ENCODE data around the gene ADRM1.

The ADRM1 gene

DNA sequence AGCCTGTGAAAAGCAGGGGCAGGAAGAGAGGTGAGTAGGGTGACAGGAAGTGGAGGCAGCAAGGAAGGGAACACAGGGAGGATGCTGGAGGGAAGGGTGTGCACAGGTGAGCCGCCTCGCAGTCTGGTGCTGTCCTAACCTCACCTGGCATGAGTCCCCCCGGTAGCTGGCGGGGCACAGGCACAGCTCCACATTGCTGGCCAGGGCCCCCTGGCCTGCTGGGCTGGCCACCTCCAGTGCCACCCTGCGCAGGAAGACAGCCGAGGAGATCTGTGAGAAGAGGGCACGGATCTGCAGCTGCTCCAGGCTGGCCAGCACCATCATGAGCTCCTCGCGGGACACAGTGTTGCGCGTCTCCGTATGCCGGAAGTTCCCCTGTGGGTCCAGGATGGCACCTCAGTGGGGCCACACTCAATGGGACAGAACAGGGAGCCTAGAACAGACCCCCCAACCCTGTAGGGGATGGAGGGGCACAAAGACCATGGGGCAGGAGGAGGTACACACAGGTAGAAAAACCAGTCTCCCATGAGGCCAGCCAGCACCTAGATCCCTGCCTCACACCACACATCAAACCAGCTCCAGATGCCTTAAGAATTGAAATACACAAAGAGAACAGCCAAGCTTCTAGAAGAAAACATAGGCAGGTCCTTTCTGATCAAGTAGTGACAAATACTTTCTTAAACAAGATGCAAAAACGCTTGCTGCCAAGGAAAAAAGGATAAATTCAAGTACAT, 22.5 kb downstream of the ADRM1 start:
- H3K9me3 ChIP-seq (ENCODE audit: control insufficient read depth, low read length): no peaks in the 10 kb centered on the region
- no peak overlapping the region for H3K4me3 ChIP-seq (ENCODE audit: low read length)
- no peaks in the 10 kb centered on the region for H3K27me3 ChIP-seq (ENCODE audit: control insufficient read depth, insufficient read depth, low read length)
- no peaks in the 10 kb centered on the region for H3K4me1 ChIP-seq (ENCODE audit: control insufficient read depth, insufficient read depth, low read length)
- no peaks in the 10 kb centered on the region for H3K36me3 ChIP-seq (ENCODE audit: control insufficient read depth, insufficient read depth, low read length)
- no peak overlapping the region for H3K9ac ChIP-seq (ENCODE audit: low read length)

DNA sequence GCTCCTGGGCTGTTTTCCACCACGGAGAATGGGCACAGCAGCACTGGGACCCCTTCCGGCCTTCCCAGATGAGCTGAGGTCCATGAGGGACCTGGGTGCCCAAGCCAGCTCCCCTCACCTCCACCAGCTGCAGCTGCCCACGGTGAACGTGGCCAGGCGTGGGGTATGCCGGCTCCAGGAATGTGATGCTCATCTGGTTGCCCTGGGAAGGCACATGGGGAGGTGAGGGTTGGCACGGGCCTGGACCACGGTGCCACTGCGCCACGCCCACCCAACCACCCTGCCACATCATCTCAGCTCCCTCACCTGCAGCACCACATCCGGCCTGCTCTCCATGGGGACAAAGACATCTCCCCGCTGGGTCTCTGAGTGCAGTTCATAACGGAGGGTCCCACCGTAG, 23.8 kb downstream of the ADRM1 start:
- H3K36me3 ChIP-seq (ENCODE audit: control insufficient read depth, insufficient read depth, low read length): no peaks in the 10 kb centered on the region
- no peaks in the 10 kb centered on the region for H3K4me1 ChIP-seq (ENCODE audit: control insufficient read depth, insufficient read depth, low read length)
- H3K27me3 ChIP-seq (ENCODE audit: control insufficient read depth, insufficient read depth, low read length): no peaks in the 10 kb centered on the region
- no peaks in the 10 kb centered on the region for H3K9me3 ChIP-seq (ENCODE audit: control insufficient read depth, low read length)
- H3K4me3 ChIP-seq (ENCODE audit: low read length): no peak overlapping the region
- no peak overlapping the region for H3K9ac ChIP-seq (ENCODE audit: low read length)

DNA sequence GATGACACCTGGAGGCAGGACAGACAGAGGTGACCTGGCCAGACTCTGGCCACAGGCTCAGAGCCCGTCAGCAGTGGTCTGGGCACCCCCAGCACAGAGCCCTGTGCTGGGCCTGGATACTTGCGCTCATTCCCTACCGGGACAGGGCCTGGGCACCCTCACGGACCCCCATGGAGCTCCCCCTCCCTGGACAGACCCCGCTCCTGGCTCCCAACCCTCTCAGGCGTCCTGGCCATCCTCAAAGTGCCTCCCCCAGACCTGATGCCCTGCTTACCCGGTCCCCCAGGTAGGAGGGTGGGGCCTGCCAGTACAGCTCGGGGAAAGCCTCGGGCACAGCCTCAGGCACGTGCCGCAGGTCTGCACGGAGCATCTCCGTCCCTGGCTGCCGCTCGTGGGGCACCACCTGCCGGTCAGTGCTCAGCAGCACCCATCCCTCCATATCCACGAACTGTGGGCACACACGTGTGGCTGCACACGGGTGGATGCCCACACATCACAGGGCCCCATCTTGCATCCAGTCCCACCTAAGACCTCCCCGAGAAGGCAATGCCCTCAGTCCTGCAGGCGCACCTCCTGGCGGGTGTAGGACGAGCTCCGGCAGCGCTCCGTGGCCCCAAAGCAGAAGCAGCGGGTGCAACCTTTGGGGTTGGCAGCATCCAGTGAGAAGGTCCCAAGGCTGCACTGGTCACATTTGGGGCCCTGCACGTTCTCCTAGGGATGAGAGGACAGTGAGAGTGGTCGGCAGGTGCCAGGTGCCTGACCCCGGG, 24.3 kb downstream of the ADRM1 start:
- no peaks in the 10 kb centered on the region for H3K27me3 ChIP-seq (ENCODE audit: control insufficient read depth, insufficient read depth, low read length)
- no peaks in the 10 kb centered on the region for H3K36me3 ChIP-seq (ENCODE audit: control insufficient read depth, insufficient read depth, low read length)
- no peak overlapping the region for H3K4me3 ChIP-seq (ENCODE audit: low read length)
- H3K4me1 ChIP-seq (ENCODE audit: control insufficient read depth, insufficient read depth, low read length): no peaks in the 10 kb centered on the region
- no peaks in the 10 kb centered on the region for H3K9me3 ChIP-seq (ENCODE audit: control insufficient read depth, low read length)
- H3K9ac ChIP-seq (ENCODE audit: low read length): no peak overlapping the region

DNA sequence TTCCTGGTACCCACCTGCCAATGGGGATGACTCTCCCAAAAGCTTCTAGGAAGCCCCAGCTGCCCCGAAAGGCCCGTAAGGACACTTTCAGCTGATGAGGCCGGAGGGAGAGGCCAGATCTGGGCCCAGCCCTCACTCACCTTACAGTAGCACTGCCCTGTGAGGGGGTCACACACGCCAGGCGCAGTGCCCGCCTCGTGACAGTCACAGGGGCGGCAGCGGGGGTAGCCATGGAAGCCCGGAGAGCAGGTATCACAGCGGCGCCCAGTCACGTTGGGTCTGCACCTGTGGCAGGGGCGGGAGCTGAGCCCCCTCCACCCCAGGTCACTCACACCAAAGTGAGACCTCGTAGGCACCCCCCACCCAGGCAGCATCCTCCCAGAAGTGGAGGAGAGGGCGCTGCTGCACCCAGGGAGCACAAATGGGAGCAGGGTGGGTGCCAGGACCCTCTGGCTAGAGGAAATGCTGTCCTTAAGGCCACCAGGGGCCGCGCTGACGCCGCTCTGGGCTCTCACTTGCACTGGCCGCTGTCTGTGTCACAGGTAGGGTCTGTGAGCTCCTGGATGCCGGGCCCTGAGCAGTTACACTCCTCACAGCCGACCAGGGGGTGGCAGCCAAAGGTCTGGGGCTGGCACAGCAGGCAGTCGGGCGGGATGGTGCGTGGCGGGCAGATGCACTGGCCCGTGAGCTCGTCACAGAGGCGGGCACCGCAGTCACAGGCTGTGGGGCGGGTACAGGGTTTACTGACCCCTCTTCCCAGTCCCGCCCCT, 25.1 kb downstream of the ADRM1 start:
- no peak overlapping the region for H3K9ac ChIP-seq (ENCODE audit: low read length)
- no peaks in the 10 kb centered on the region for H3K4me1 ChIP-seq (ENCODE audit: control insufficient read depth, insufficient read depth, low read length)
- H3K9me3 ChIP-seq (ENCODE audit: control insufficient read depth, low read length): no peaks in the 10 kb centered on the region
- no peak overlapping the region for H3K4me3 ChIP-seq (ENCODE audit: low read length)
- H3K27me3 ChIP-seq (ENCODE audit: control insufficient read depth, insufficient read depth, low read length): no peaks in the 10 kb centered on the region
- H3K36me3 ChIP-seq (ENCODE audit: control insufficient read depth, insufficient read depth, low read length): no peaks in the 10 kb centered on the region

DNA sequence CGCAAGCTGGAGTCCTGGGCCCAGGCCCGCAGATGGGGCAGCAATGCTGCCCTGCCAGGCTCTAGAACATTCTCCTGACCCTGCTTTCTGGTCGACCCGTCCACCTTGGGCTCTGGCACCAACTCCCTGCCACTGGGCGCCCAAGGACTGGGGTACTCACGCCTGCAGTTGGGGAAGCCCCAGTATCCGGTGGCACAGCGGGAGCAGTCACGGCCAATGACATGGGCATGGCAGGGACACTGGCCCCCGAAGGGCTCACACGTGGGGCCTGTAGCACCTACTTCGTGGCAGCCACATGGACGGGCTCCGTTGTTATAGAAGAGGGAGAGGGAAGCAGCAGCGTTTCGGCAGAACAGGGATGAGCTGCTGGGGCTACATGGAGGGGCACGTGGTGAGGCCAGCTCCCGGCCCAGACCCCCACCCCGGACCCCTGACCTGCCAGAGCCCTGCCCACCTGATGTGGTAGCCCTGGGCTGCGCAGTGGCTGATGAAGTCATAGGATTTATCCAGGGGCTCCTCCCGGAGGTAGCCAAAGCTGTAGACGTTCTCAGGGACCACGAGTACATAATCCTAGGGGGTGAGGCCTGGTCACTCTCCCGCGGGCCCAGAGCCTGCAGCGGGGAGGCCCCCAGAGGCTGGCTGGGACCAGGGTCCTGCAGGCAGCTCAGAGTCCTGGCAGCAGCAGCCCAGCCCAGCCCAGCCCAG, 26.0 kb downstream of the ADRM1 start:
- H3K9me3 ChIP-seq (ENCODE audit: control insufficient read depth, low read length): no peaks in the 10 kb centered on the region
- H3K36me3 ChIP-seq (ENCODE audit: control insufficient read depth, insufficient read depth, low read length): no peaks in the 10 kb centered on the region
- no peaks in the 10 kb centered on the region for H3K27me3 ChIP-seq (ENCODE audit: control insufficient read depth, insufficient read depth, low read length)
- H3K9ac ChIP-seq (ENCODE audit: low read length): no peak overlapping the region
- H3K4me1 ChIP-seq (ENCODE audit: control insufficient read depth, insufficient read depth, low read length): no peaks in the 10 kb centered on the region
- no peak overlapping the region for H3K4me3 ChIP-seq (ENCODE audit: low read length)

DNA sequence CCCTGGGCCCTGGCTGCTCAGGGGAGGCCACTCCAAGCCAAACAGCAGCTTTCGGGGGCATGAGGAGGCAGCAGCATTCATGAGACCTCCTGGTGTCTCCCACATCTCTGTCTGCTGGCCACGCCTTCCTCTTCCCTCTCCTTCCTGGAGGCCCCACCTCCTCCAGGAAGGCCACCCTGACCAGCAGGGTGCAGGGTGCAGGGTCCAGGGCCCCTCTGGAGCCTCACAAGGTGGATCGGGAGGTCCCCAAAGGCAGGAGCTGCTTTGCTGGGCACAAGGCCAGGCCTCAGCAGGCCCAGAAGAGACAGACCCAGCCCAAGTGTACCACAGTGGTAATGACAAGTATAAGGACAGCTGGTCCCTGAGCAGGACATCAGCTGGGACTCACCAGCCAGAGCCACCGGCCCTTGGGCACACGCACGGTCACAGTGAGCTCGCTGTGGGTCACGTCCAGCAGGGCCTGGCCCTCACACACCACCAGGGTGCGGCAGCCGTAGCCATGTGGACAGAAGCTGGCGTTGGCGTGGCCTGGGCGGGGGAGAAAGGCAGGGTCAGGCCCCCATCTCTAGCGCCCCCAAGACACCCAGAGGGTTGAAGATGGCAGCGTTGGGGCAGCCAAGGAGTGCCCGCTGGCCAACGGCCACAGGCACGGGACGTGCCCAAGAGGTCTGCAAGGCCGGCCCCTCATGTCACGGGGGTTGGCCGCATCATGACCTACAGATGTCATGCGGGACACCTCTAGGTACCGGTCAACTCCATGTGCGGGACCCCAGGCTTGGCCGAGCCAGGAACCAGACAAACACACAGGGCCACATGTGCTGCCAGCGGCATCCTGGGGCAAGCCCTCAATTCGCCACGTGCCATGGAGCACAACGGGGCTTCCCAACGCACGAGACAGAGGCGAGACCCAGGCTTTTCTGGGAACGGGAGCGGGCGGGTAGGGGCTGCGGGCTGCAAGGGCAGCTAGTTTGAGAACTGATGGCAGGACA, 26.9 kb downstream of the ADRM1 start:
- no peaks in the 10 kb centered on the region for H3K4me1 ChIP-seq (ENCODE audit: control insufficient read depth, insufficient read depth, low read length)
- no peaks in the 10 kb centered on the region for H3K27me3 ChIP-seq (ENCODE audit: control insufficient read depth, insufficient read depth, low read length)
- no peaks in the 10 kb centered on the region for H3K9me3 ChIP-seq (ENCODE audit: control insufficient read depth, low read length)
- no peaks in the 10 kb centered on the region for H3K36me3 ChIP-seq (ENCODE audit: control insufficient read depth, insufficient read depth, low read length)
- H3K9ac ChIP-seq (ENCODE audit: low read length): no peak overlapping the region
- H3K4me3 ChIP-seq (ENCODE audit: low read length): no peak overlapping the region

DNA sequence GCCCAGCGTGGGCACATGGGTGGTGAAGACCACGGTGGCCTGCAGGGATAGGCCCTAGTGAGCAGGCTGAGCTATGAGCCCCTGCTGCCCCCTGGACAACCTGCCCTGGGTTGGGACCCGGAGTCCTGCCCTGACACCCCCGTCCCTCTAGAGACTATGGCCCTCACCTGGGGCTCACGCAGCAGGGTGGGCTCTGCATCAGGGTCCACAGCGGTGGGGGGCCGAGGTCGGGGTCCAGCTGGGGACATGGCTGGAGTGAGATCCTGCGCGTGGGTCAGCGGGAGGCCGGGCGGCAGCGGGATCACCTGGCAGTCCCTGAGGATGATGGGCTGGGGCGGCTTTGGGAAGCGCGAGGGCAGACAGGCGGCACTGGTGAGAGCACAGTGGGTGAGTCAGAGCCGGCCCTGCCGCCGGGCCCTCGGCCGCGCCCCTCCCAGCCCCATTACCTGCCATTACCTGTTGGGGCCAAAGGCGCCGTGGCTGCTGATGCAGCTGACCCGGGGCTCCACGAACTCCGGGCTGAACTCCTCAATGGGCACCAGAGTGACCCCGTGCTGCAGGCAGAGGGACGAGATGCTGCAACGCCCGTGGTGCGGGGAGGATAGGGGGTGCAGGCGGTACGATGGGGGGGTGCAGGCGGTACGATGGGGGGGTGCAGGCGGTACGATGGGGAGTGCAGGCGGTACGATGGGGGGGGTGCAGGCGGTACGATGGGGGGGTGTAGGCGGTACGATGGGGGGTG, 27.9 kb downstream of the ADRM1 start:
- Histone ChIP-seq H3K36me3 (ENCODE audit: control insufficient read depth, insufficient read depth, low read length) (no peaks in the 10 kb centered on the region), H3K4me1 (ENCODE audit: control insufficient read depth, insufficient read depth, low read length) (no peaks in the 10 kb centered on the region), H3K9me3 (ENCODE audit: control insufficient read depth, low read length) (no peaks in the 10 kb centered on the region), H3K4me3 (ENCODE audit: low read length) (no peak overlapping the region), H3K9ac (ENCODE audit: low read length) (no peak overlapping the region), H3K27me3 (ENCODE audit: control insufficient read depth, insufficient read depth, low read length) (no peaks in the 10 kb centered on the region)

DNA sequence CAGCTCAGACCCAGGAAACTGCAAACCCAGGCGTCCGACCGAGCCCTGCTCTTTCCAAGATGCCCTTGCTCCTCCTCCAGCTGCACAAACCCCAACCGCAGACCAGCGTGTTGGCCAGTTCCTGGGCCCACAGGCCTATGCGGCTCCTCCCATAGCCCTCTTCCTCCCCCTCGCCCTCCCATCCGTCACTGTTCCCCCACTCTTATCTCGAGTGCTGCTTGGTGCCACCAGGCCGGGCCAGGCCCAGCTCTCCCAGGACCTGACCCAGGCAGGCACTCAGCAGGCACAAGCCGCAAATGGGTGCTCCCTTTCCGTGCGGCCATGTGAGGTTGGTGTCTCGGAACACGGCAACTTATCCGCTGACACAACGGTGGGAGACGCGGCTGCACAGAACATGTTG, 28.6 kb downstream of the ADRM1 start:
- Histone ChIP-seq H3K9ac (ENCODE audit: low read length) (no peak overlapping the region), H3K27me3 (ENCODE audit: control insufficient read depth, insufficient read depth, low read length) (no peaks in the 10 kb centered on the region), H3K36me3 (ENCODE audit: control insufficient read depth, insufficient read depth, low read length) (no peaks in the 10 kb centered on the region), H3K4me3 (ENCODE audit: low read length) (no peak overlapping the region), H3K9me3 (ENCODE audit: control insufficient read depth, low read length) (no peaks in the 10 kb centered on the region), H3K4me1 (ENCODE audit: control insufficient read depth, insufficient read depth, low read length) (no peaks in the 10 kb centered on the region)

DNA sequence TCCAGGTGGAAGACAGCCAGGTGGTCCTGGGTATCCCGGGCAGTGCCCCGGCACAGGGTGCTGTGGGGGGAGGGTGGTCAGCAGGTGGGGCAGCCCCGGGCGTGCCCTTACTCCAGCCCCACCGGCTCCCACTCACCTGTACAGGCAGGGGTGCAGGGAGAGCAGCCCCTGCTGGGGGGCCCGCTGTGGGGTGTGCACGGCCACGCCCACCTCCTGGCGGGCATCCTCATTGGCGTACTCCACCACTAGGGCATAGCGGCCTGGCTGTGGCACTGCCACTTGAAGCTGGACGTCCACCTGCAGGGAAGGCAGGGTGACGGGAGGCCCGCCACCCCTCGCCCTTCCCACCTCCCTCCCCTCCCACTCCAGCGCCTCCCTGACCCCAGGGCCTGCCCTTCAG, 29.6 kb downstream of the ADRM1 start:
- H3K9ac ChIP-seq (ENCODE audit: low read length): no peak overlapping the region
- no peak overlapping the region for H3K4me3 ChIP-seq (ENCODE audit: low read length)
- H3K4me1 ChIP-seq (ENCODE audit: control insufficient read depth, insufficient read depth, low read length): no peaks in the 10 kb centered on the region
- no peaks in the 10 kb centered on the region for H3K27me3 ChIP-seq (ENCODE audit: control insufficient read depth, insufficient read depth, low read length)
- H3K9me3 ChIP-seq (ENCODE audit: control insufficient read depth, low read length): no peaks in the 10 kb centered on the region
- no peaks in the 10 kb centered on the region for H3K36me3 ChIP-seq (ENCODE audit: control insufficient read depth, insufficient read depth, low read length)

DNA sequence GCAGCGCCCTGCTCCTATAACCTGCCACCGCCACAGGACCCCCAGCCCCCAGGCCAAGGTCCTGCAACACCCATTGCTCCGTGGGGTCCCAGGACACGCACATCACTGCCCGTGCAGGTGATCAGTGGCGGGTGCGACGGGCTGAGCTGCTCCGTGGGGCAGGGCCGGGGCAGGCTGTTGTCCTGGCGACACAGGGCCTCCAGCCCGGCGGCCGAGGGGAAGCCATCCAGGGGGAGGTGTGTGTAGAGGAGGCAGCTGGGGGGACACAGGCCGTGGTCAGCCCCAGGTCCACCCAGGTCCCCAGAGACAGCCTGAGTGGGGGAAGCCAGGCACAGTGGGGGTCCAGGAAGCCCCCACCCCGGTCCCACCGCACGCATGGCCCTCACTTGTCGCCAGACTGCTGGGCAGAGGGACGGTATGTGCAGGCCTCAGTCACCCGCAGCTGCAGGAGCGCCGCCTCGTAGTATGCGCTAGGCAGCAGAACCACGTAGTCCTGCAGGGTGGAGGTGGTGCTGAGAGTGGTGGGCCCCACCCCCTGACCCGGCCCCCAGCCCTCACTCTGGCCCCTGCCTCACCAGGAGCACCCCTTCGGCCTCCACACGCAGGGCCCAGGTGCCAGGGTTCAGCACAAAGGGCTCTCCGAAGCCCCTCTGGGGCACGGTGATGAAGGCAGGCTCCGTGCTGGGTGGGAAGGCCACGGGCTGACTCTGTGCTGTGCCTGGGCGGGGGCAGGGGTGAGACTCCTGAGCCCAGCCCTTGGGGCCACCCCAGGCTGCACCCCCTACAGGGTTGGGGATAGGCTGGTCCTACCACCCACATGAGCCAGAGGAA, 30.4 kb downstream of the ADRM1 start:
- Histone ChIP-seq H3K36me3 (ENCODE audit: control insufficient read depth, insufficient read depth, low read length) (no peaks in the 10 kb centered on the region), H3K27me3 (ENCODE audit: control insufficient read depth, insufficient read depth, low read length) (no peaks in the 10 kb centered on the region), H3K4me3 (ENCODE audit: low read length) (no peak overlapping the region), H3K4me1 (ENCODE audit: control insufficient read depth, insufficient read depth, low read length) (no peaks in the 10 kb centered on the region), H3K9me3 (ENCODE audit: control insufficient read depth, low read length) (no peaks in the 10 kb centered on the region), H3K9ac (ENCODE audit: low read length) (no peak overlapping the region)

Data from mucosa of stomach (tissue), 1 donor.